Panc1 (cell line): ENCODE results near the gene RAD1.
A peak's percentile ranks its signal among the peaks of the same experiment; 100 is the strongest.

ENCODE experiments used
- CTCF ChIP-seq: fragments of 450-650 bp; IDR thresholded peaks from 2 replicates; pipeline ENCODE4 v1.5.1; 2017; ENCODE audit warnings: mild to moderate bottlenecking
- REST ChIP-seq, 2 experiments: IDR thresholded peaks; 2 replicates each; pipeline ENCODE4 v1.6.1; 2011 to 2012; ENCODE audit warnings: low read depth in 2 of 2, control low read depth in 1 of 2, low read length in 1 of 2, mild to moderate bottlenecking in 1 of 2, moderate library complexity in 1 of 2; ENCODE audit not compliant: insufficient read depth in 1 of 2
- SIN3A ChIP-seq: IDR thresholded peaks from 2 replicates; pipeline ENCODE4 v1.6.1; 2012; ENCODE audit warnings: low read depth, mild to moderate bottlenecking, low read length, moderate library complexity, borderline replicate concordance; ENCODE audit not compliant: insufficient read depth

GRCh38 chr5:34898258-34898895 lies 16.9 kb downstream of the RAD1 start:
- peak; percentile 87 for TF ChIP-seq CTCF
- no peak for TF ChIP-seq SIN3A
- TF ChIP-seq REST (IDR thresholded peaks at IDR 0.05; ENCODE audit: insufficient read depth in 1 of 2, low read depth in 2 of 2, low read length in 1 of 2): no peak
